Fibroblast of lung (primary cell): ENCODE data around the gene NEUROD2. TPM values are rescaled to one million over a fixed set of nuclear protein-coding genes. Genes with fewer than 3 reads are reported as not detected.

ENCODE experiments used
- DNase-seq, 2 donors: peaks; one replicate each; pipeline versions ENCODE4 v3.0.0 to v3.0.0-alpha.2; 2010; ENCODE audit warnings: low read depth in 2 of 2
- H2AFZ ChIP-seq: 2 replicates; pipeline ENCODE4 v1.5.1; 2012; ENCODE audit warnings: low read length, control low read depth, inconsistent platforms
- H3K27ac ChIP-seq: 2 replicates; pipeline ENCODE4 v1.5.1; 2011; ENCODE audit warnings: low read length, control low read depth; ENCODE audit not compliant: insufficient read depth
- H3K27me3 ChIP-seq: 2 replicates; pipeline ENCODE4 v1.5.1; 2011; ENCODE audit warnings: mild to moderate bottlenecking, low read length; ENCODE audit not compliant: control insufficient read depth, insufficient read depth
- H3K36me3 ChIP-seq: 2 replicates; pipeline ENCODE4 v1.5.1; 2011; ENCODE audit warnings: low read length; ENCODE audit not compliant: control insufficient read depth, insufficient read depth
- H3K4me1 ChIP-seq: 2 replicates; pipeline ENCODE4 v1.5.1; 2011; ENCODE audit warnings: low read length; ENCODE audit not compliant: control insufficient read depth, insufficient read depth; ENCODE audit errors: extremely low read depth
- H3K4me2 ChIP-seq: 2 replicates; pipeline ENCODE4 v1.5.1; 2011; ENCODE audit warnings: low read length, control low read depth; ENCODE audit not compliant: insufficient read depth; ENCODE audit errors: extremely low read depth
- H3K4me3 ChIP-seq, 4 experiments: fragments of 200-600 bp in 1 of 4; sonication (generic) in 1 of 4; replicated peaks in 1 of 4; 2 replicates each; pipeline ENCODE4 v1.5.1; 2011 to 2016; ENCODE audit warnings: low read length in 4 of 4, low read depth in 3 of 4, mild to moderate bottlenecking in 3 of 4, control low read depth in 2 of 4, inconsistent platforms in 1 of 4, mixed read lengths in 1 of 4; ENCODE audit not compliant: insufficient read depth in 1 of 4; ENCODE audit errors: control extremely low read depth in 1 of 4
- H3K79me2 ChIP-seq: 2 replicates; pipeline ENCODE4 v1.5.1; 2012; ENCODE audit warnings: mild to moderate bottlenecking, low read length, inconsistent platforms; ENCODE audit not compliant: control insufficient read depth, insufficient read depth
- H3K9ac ChIP-seq: 2 replicates; pipeline ENCODE4 v1.5.1; 2011; ENCODE audit warnings: mild to moderate bottlenecking, low read length, control low read depth; ENCODE audit not compliant: insufficient read depth
- H3K9me3 ChIP-seq: 2 replicates; pipeline ENCODE4 v1.5.1; 2012; ENCODE audit warnings: low read depth, low read length; ENCODE audit not compliant: control insufficient read depth, insufficient read depth
- H4K20me1 ChIP-seq: 2 replicates; pipeline ENCODE4 v1.5.1; 2011; ENCODE audit warnings: low read length; ENCODE audit not compliant: control insufficient read depth, insufficient read depth; ENCODE audit errors: extremely low read depth
- EZH2 ChIP-seq: IDR thresholded peaks from 2 replicates; pipeline ENCODE4 v1.5.1; 2012; ENCODE audit warnings: low read length, control low read depth, mild to moderate bottlenecking; ENCODE audit errors: missing control alignments
- polyA plus RNA-seq, 2 donors: library from polyadenylated mRNA; depleted of rRNA in 1 of 2; stranded (reverse) in 1 of 2; unstranded in 1 of 2; fragments of >200 nt; gene quantifications; 2 replicates each; pipeline ENCODE4 v1.2.1, GENCODE V29; 2011 to 2012; ENCODE audit warnings: missing spikeins in 1 of 2
- total RNA-seq: library from RNA; depleted of rRNA; stranded (reverse); fragments of >200 nt; gene quantifications from 2 replicates; pipeline ENCODE4 v1.2.1, GENCODE V29; 2014
- TF ChIP-seq, protein P1 (sequence below), 2 donors: IDR thresholded peaks in 1 of 2; conservative IDR thresholded peaks in 1 of 2; 1 replicate in 1 of 2; 2 replicates in 1 of 2; pipeline ENCODE4 v1.5.1; 2011 to 2012; ENCODE audit warnings: low read length in 2 of 2, control low read depth in 1 of 2, inconsistent platforms in 1 of 2, low read depth in 1 of 2, mild to moderate bottlenecking in 1 of 2

The NEUROD2 gene
- total and polyA plus RNA-seq, 2 donors (not counting 1 experiment from before 2014, with no cell fraction given), result not detected

DNA sequence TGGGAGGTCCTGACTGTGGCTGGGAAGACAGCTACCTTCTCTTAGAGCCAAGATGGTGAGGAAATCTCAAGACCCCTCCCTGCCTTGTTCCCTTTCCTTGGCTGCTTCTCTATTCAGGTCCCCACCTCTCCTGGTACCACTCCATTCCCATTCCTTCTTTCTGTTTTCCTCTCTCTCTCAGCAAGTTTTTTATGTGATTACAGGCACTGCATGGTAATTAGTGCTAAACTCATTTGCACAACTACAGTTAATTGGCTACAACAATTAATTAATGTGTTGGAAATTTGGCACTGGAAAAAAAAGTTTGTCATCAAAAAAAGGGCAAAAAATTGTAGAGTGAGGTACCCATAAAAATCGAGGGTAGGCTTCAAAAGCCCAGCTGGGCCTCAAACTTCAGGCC lies 45.3 kb downstream of the NEUROD2 start:
- H3K9ac ChIP-seq, result no peak overlapping the region
- H2AFZ ChIP-seq, result no peak overlapping the region

DNA sequence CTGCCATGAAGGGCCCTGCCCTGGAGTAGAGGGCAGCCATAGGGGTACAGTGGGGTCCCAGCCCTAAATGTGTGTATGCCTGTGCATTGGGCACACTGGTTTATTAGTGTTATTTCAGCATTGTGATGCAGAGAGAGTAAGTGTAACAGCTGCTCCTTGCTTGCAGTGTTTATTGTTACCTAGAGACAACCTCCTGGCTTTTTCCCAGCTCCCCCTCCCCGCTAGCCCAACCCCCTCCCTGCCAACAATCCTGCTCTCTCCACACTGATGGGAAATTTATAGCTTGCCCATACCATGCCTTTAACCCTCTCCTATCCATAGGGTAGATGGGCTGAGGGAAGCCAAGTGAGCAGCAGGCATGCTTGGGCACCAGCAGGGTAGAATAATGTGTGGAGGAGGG lies 51.3 kb downstream of the NEUROD2 start:
- H3K9me3 ChIP-seq, result no peaks in the 10 kb centered on the region
- DNase-seq, result no peak

More for the DNA sequence above, 45.3 kb downstream of the NEUROD2 start:
- H3K4me1 ChIP-seq, result no peaks in the 10 kb centered on the region
- no peak overlapping the region for H3K4me3 ChIP-seq
- peaks cover 3% of the 10 kb centered on the region for H3K36me3 ChIP-seq
- no peak for TF ChIP-seq EZH2
- TF ChIP-seq, protein P1, sequence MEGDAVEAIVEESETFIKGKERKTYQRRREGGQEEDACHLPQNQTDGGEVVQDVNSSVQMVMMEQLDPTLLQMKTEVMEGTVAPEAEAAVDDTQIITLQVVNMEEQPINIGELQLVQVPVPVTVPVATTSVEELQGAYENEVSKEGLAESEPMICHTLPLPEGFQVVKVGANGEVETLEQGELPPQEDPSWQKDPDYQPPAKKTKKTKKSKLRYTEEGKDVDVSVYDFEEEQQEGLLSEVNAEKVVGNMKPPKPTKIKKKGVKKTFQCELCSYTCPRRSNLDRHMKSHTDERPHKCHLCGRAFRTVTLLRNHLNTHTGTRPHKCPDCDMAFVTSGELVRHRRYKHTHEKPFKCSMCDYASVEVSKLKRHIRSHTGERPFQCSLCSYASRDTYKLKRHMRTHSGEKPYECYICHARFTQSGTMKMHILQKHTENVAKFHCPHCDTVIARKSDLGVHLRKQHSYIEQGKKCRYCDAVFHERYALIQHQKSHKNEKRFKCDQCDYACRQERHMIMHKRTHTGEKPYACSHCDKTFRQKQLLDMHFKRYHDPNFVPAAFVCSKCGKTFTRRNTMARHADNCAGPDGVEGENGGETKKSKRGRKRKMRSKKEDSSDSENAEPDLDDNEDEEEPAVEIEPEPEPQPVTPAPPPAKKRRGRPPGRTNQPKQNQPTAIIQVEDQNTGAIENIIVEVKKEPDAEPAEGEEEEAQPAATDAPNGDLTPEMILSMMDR (conservative IDR thresholded peaks at IDR 0.05 in 1 of 2, IDR thresholded peaks at IDR 0.05 in 1 of 2; ENCODE audit: low read depth in 1 of 2, low read length in 2 of 2), result no peak
- H3K79me2 ChIP-seq, result no peaks in the 10 kb centered on the region
- no peak for DNase-seq
- H4K20me1 ChIP-seq, result no peaks in the 10 kb centered on the region
- no peaks in the 10 kb centered on the region for H3K9me3 ChIP-seq
- H3K27ac ChIP-seq, result no peak overlapping the region
- no peak overlapping the region for H3K4me2 ChIP-seq
- no peaks in the 10 kb centered on the region for H3K27me3 ChIP-seq

DNA sequence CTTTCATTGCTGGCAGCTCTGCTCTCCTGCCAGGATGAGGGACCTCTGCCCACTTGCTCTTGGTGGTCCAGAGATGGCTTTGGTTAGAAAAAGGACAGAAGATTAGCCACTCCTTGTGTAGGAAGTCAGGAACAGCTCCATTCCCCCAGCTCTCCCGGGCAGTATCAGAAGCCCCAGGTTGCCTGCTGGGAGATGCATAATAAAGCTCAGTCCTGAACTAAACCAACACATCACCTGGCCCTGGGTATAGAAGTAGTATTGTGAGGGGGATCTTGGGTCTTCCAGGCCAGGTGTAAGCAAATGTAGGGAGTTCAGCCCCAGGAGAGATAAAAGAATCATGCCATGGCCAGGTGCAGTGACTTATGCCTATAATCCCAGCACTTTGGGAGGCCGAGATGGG lies 52.4 kb downstream of the NEUROD2 start:
- no peak overlapping the region for H3K4me3 ChIP-seq
- no peak overlapping the region for H3K4me2 ChIP-seq
- H3K4me1 ChIP-seq, result no peaks in the 10 kb centered on the region
- no peaks in the 10 kb centered on the region for H3K9me3 ChIP-seq
- H3K36me3 ChIP-seq, result peaks cover 4% of the 10 kb centered on the region
- no peaks in the 10 kb centered on the region for H4K20me1 ChIP-seq
- H3K79me2 ChIP-seq, result no peaks in the 10 kb centered on the region
- no peaks in the 10 kb centered on the region for H3K27me3 ChIP-seq
- no peak overlapping the region for H2AFZ ChIP-seq
- H3K27ac ChIP-seq, result no peak overlapping the region
- TF ChIP-seq, protein P1 (conservative IDR thresholded peaks at IDR 0.05 in 1 of 2, IDR thresholded peaks at IDR 0.05 in 1 of 2; ENCODE audit: low read depth in 1 of 2, low read length in 2 of 2), result no peak
- TF ChIP-seq EZH2, result no peak
- no peak for DNase-seq
- H3K9ac ChIP-seq, result no peak overlapping the region

More for the DNA sequence above, 51.3 kb downstream of the NEUROD2 start:
- Histone ChIP-seq H4K20me1 (no peaks in the 10 kb centered on the region), H3K4me2 (no peak overlapping the region), H3K27me3 (no peaks in the 10 kb centered on the region), H3K27ac (no peak overlapping the region), H3K4me1 (no peaks in the 10 kb centered on the region), H2AFZ (no peak overlapping the region), H3K4me3 (no peak overlapping the region), H3K36me3 (peaks cover 4% of the 10 kb centered on the region), H3K79me2 (no peaks in the 10 kb centered on the region), H3K9ac (no peak overlapping the region)
- TF ChIP-seq EZH2, result no peak
- TF ChIP-seq, protein P1 (conservative IDR thresholded peaks at IDR 0.05 in 1 of 2, IDR thresholded peaks at IDR 0.05 in 1 of 2; ENCODE audit: low read depth in 1 of 2, low read length in 2 of 2), result no peak

Other genes starting within 250 kb of the NEUROD2 start
- gene FBXL20, start 206.3 kb downstream of the NEUROD2 start, total RNA-seq, result 11.3 and 14.5 TPM in 2 replicates
- 4.2 and 7.6 TPM in 2 replicates for gene FBXL20, start 206.3 kb downstream of the NEUROD2 start, polyA plus RNA-seq
- 20.5 and 28.4 TPM in 2 replicates for gene MED1, start 156.7 kb downstream of the NEUROD2 start, total RNA-seq
- 32.3 and 36.5 TPM in 2 replicates for gene MED1, start 156.7 kb downstream of the NEUROD2 start, polyA plus RNA-seq
- 19.3 and 24.9 TPM in 2 replicates for gene CDK12, start 146.4 kb downstream of the NEUROD2 start, total RNA-seq
- 19.4 and 22.2 TPM in 2 replicates for gene CDK12, start 146.4 kb downstream of the NEUROD2 start, polyA plus RNA-seq
- gene PPP1R1B, start 19.0 kb upstream of the NEUROD2 start, total RNA-seq, result under 0.01 and 0.26 TPM in 2 replicates
- 0.05 TPM in 1 of 2 replicates, not detected in the other for gene PPP1R1B, start 19.0 kb upstream of the NEUROD2 start, polyA plus RNA-seq
- 28.0 and 31.7 TPM in 2 replicates for gene STARD3, start 29.2 kb upstream of the NEUROD2 start, total RNA-seq
- gene STARD3, start 29.2 kb upstream of the NEUROD2 start, polyA plus RNA-seq, result 30.4 and 43.1 TPM in 2 replicates
- 0.17 and 0.26 TPM in 2 replicates for gene TCAP, start 57.4 kb upstream of the NEUROD2 start, total RNA-seq
- 0.05 TPM in 1 of 2 replicates, not detected in the other for gene TCAP, start 57.4 kb upstream of the NEUROD2 start, polyA plus RNA-seq
- gene PNMT, start 60.5 kb upstream of the NEUROD2 start, total RNA-seq, result not detected in 2 replicates
- not detected in 2 replicates for gene PNMT, start 60.5 kb upstream of the NEUROD2 start, polyA plus RNA-seq
- gene PGAP3, start 80.1 kb upstream of the NEUROD2 start, total RNA-seq, result 8.8 and 10.8 TPM in 2 replicates
- 5.9 and 7.9 TPM in 2 replicates for gene PGAP3, start 80.1 kb upstream of the NEUROD2 start, polyA plus RNA-seq
- gene ERBB2, start 92.1 kb upstream of the NEUROD2 start, total RNA-seq, result 24.7 and 33.9 TPM in 2 replicates
- gene ERBB2, start 92.1 kb upstream of the NEUROD2 start, polyA plus RNA-seq, result 24.7 and 25.0 TPM in 2 replicates
- gene MIEN1, start 122.6 kb upstream of the NEUROD2 start, total RNA-seq, result 18.2 and 25.6 TPM in 2 replicates
- gene MIEN1, start 122.6 kb upstream of the NEUROD2 start, polyA plus RNA-seq, result 58.0 and 66.2 TPM in 2 replicates
- under 0.01 and 0.77 TPM in 2 replicates for gene GRB7, start 130.0 kb upstream of the NEUROD2 start, total RNA-seq
- gene GRB7, start 130.0 kb upstream of the NEUROD2 start, polyA plus RNA-seq, result 0.07 TPM in 2 replicates